IPS-18a (cell line): Measurements from ENCODE around the gene HCFC1.

Source experiments
- H3K27ac ChIP-seq: one replicate; pipeline ENCODE4 v1.5.1; 2013; ENCODE audit warnings: low read length
- H3K27me3 ChIP-seq: one replicate; pipeline ENCODE4 v1.6.1; 2013; ENCODE audit warnings: mild to moderate bottlenecking, low read length; ENCODE audit not compliant: control insufficient read depth, insufficient read depth
- H3K36me3 ChIP-seq: one replicate; pipeline ENCODE4 v1.6.1; 2013; ENCODE audit warnings: low read depth, low read length; ENCODE audit not compliant: control insufficient read depth
- H3K4me1 ChIP-seq: one replicate; pipeline ENCODE4 v1.6.1; 2013; ENCODE audit warnings: low read depth, low read length; ENCODE audit not compliant: control insufficient read depth
- H3K4me3 ChIP-seq: one replicate; pipeline ENCODE4 v1.5.1; 2013; ENCODE audit warnings: low read length
- H3K9ac ChIP-seq: one replicate; pipeline ENCODE4 v1.6.1; 2013; ENCODE audit warnings: mild to moderate bottlenecking, low read length, moderate library complexity
- H3K9me3 ChIP-seq: one replicate; pipeline ENCODE4 v1.6.1; 2013; ENCODE audit warnings: low read depth, low read length; ENCODE audit not compliant: control insufficient read depth

The HCFC1 gene

DNA sequence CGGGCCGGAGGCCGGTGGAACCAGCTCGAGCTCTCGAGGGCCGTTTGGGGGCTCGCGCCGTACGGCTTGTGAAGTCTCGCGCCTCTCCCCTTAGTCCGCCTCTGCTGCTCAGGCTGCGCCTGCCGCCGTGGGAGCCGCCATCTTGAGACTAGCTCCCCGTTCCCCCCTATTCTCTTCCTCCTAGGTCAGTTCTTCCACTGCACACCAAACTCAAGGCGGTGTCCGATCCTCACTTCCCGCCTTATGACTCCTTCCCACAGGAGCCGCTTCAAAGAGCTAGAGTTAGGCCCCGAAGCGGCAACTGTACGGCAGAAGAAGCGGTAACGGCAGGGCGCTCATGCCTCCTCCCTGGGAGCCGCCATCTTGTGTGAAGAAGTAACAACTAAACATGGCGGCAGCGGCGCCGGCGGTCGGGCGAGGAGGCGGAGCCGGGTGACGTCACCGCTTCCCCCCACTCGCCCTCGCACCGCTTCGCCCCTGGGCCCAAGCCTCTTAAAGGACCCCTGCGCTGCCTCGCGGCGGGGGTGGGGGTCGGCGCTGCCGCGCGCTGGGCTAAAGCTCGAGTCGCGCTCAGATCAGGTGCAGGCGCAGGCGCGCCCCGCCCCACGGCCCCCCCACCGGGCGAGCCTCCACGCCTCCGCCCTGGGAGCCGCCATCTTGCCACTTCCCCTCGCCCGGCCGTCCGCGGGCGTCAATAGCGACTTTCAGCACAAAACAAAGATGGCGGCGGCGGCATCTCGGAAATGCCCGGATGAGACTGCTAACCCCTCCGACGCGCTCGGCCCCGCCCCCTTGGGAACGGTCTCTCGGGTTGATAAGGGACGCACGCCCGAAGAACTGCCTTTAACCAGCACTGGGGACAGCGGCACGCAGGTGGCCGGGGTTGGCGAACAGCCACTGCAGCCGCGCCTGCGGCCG lies at the start of gene HCFC1:
HCFC1 (minus strand) TSS at position 369 of the 918 bp plus-strand sequence. CDS start 978 bp downstream, outside the sequence.
- H3K27ac ChIP-seq: peak within 1 kb of the TSS; percentile 99
- H3K9ac ChIP-seq: peak within 1 kb of the TSS; percentile 100
- peak within 1 kb of the TSS; percentile 87 for H3K4me3 ChIP-seq
- H3K4me1 ChIP-seq: peaks cover 7% of the 10 kb centered on the region
- H3K9me3 ChIP-seq: peaks cover 4% of the 10 kb centered on the region
- H3K27me3 ChIP-seq: no peaks in the 10 kb centered on the region
- H3K36me3 ChIP-seq: no peaks in the 10 kb centered on the region

- Histone ChIP-seq H3K9ac (no peak overlapping the region), H3K4me3 (no peak overlapping the region)
These were observed 49.6 kb upstream of the HCFC1 start for GRCh38 chrX:154021131-154021611.

DNA sequence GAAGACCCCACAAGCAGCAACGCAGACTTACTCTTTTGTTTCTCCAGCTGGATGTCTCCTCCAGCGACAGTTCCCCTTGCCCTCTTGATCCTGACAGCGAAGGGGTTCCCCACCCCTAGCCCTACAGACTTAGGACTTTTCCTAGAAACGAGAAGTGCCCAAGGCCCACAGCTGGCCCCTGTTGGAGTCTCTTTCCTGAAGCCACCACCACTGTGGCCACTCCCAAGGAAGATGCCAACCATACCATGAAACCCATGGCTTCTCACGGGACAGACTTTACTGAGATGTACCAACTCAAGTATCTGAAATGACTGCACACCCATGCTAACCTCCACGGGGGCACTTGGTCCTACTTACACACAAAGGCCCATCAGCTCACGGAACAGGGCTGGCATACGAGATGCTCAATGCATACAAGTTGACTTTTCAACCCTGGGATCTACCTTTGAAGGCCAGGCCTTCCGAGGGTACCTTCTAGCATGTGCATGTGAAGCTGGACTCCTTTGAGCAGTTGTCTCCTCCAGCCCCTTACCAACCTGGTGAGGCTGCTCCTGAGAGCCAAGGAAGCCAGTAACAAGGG lies 49.0 kb upstream of the HCFC1 start:
- H3K4me1 ChIP-seq: peaks cover 3% of the 10 kb centered on the region
- H3K27me3 ChIP-seq: no peaks in the 10 kb centered on the region
- H3K27ac ChIP-seq: no peak overlapping the region
- H3K36me3 ChIP-seq: peaks cover 12% of the 10 kb centered on the region
- peaks cover 14% of the 10 kb centered on the region for H3K9me3 ChIP-seq
- H3K4me3 ChIP-seq: peak overlapping the region; percentile 50
- no peak overlapping the region for H3K9ac ChIP-seq

More at GRCh38 chrX:154021131-154021611, 49.6 kb upstream of the HCFC1 start:
- H3K27ac ChIP-seq: no peak overlapping the region
- H3K4me1 ChIP-seq: peaks cover 3% of the 10 kb centered on the region
- H3K9me3 ChIP-seq: peaks cover 15% of the 10 kb centered on the region
- H3K27me3 ChIP-seq: no peaks in the 10 kb centered on the region
- peaks cover 8% of the 10 kb centered on the region for H3K36me3 ChIP-seq

DNA sequence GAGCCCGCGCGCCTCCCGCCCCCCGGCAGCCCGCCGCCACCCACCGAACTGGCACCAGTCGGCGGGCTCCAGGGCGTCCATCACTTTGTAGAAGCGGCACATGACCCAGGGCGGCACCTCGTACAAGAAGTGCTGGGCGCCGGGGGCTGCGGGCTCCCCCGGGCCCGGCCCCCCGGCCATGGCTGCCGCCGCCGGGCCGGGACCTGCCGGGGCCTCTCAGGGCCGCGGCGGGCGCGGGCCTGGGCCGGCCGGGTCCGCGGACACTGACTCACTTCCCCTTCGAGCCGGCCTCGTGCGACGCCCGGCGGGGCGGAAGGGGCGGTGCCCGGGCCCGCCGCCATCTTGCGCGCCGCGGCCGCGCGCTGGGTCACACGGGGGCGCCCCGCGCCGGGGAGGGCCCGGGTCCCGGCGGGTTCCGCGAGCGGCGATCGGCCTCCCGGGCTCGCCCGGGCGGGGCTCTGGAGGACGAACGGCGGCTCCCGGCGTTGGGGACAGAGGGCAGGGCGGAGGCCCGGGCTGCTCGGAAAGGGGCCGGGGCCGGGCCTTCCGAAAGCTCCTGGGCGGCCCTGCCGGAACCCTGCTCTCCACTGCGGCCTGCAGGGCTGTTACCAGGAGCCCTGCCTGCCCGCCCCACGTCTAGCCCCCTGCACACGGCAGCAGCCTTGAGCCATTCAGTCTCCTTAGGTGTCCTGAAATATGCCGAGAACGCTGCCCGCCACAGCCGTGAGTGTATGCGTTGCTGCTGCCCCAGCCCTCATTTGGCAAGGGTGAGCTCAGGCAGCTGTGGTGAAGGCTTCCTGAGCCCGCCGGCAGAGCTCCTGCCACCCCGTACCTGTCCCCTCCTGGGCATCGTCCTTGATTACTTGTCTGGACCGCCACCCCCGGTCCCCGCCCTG lies 48.3 kb upstream of the HCFC1 start, which contains the start of gene IRAK1:
IRAK1 (minus strand) TSS at position 270 of the 896 bp plus-strand sequence; CDS start at position 180, 90 bp downstream.
- peaks cover 3% of the 10 kb centered on the region for H3K4me1 ChIP-seq
- H3K4me3 ChIP-seq: peak within 1 kb of the TSS; percentile 50
- no peaks in the 10 kb centered on the region for H3K27me3 ChIP-seq
- peaks cover 8% of the 10 kb centered on the region for H3K9me3 ChIP-seq
- peak within 1 kb of the TSS; percentile 32 for H3K9ac ChIP-seq
- H3K27ac ChIP-seq: no peak within 1 kb of the TSS
- H3K36me3 ChIP-seq: peaks cover 12% of the 10 kb centered on the region

DNA sequence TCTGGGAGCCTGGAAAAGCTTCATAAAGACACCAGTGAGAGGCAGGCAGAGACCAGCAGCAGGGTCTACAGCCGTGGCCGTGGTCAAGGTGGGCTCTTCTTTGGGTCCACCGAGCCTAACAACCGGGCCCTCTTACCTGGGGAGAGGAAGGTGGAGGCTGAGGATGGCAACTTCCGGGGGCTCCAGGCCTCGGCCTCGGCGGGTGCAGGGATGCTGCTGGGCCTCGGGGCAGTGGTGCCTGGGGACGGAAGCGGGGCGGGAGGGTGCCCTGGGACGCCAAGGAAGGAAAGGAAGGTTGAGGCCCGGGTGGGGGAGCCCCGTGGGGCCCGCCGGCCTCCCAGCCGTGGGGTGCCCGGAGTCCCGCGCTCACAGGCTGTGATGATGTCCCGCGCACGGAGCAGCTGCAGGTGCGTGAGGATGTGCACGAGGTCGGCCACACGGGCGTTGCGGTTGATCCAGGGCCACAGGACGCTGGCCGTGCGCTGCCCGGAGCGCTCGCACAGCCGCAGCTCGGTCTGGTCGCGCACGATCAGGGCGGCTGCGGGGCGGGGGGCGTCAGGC lies 47.5 kb upstream of the HCFC1 start:
- Histone ChIP-seq H3K27me3 (no peaks in the 10 kb centered on the region), H3K27ac (no peak overlapping the region), H3K4me1 (peaks cover 3% of the 10 kb centered on the region), H3K9ac (no peak overlapping the region), H3K4me3 (peak overlapping the region; percentile 39), H3K36me3 (peaks cover 12% of the 10 kb centered on the region), H3K9me3 (peaks cover 7% of the 10 kb centered on the region)

DNA sequence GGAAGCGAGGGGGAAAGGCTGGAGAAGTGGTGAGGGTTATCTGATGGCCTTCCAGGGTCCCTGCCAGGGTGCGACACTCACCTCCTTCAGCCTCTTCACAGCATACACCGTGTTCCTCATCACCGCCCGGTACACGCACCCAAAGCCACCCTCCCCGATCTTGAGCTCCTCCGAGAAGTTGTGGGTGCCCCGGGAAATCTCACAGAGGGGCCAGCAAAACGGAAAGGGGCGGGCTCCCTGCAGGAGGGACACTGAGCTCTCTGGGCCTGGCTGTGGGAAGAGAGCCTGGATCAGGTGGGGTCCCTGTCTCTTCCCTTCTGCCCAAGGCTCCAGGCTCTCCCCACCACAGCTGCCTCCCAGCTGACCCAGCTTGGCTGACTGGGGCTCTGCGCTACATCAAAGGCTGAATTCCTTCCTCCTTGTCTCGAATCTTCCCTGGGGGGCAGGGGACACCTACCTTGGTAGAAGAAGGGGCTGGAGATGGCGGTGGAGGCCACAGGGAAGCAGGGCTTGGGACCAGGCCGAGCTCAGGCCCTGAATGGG lies 47.0 kb upstream of the HCFC1 start:
- Histone ChIP-seq H3K4me1 (peaks cover 3% of the 10 kb centered on the region), H3K9ac (no peak overlapping the region), H3K4me3 (peak overlapping the region; percentile 39), H3K9me3 (peaks cover 5% of the 10 kb centered on the region), H3K36me3 (peaks cover 12% of the 10 kb centered on the region), H3K27ac (no peak overlapping the region), H3K27me3 (no peaks in the 10 kb centered on the region)

DNA sequence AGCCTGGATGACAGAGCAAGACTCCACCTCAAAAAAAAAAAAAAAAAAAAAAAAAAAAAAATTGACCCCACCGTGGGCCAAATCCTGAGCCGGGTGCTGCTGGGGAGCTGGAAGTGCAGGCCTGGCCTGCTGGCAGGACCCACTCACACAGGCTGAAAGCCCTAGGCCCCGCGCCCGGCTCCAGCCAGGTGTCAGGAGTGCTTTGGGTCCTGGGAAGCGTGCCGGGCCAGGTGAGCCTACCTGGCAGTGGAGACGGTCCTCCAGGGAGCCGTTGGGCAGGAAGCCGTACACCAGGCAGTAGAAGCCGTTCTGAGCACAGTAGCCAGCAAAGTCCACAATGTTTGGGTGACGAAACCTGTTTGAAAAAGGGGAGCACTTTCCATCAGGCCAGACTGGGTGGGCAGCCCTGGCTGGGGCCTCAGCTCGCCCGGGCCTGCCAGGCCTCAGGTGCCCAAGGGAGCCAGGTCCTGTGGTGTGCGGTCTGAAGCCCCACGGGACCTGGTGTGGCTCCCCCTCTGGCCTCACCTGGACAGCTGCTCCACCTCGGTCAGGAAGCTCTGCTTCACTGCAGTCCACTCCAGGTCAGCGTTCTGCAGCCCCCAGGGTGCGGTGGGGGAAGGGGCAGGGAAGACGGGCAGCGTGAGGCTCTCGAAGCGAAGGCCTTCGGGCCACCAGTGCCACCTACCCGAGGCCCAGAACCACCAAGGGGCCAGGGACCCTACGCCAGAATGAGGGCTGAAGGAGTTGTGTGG lies 46.3 kb upstream of the HCFC1 start:
- no peak overlapping the region for H3K4me3 ChIP-seq
- H3K27me3 ChIP-seq: no peaks in the 10 kb centered on the region
- no peak overlapping the region for H3K9ac ChIP-seq

DNA sequence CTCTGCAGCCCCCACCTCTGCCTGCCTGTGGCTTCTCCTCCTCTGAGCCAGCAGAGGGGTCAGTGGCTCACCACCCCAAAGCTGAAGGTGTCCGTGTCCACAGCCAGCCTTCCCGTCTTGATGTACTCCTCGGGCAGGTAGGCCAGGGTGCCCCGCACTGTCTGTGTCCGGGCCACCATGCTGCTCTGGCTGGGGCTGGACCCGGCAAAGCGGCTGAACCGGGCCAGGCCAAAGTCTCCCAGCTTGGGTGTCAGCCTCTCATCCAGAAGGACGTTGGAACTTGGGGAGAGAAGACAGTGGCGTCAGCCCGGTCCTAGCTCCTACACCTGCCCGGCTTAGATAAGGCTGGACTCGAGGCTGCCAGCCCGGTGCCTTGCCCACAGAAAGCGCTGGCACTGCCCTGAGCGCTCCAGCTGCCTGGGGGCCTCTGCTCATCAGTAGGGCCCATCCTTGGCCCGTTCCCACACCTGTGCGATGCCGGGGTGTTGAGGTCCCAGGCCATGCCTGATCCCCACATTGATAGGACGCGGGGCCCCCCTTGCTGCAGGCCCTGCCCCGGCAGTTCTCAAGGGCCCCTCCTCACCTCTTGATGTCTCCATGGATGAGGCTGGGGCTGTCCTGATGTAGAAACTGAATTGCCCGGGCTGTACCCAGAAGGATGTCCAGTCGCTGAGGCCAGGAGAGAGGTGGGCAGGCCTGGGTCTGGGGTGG lies 44.9 kb upstream of the HCFC1 start:
- Histone ChIP-seq H3K9ac (no peak overlapping the region), H3K4me1 (peaks cover 3% of the 10 kb centered on the region), H3K9me3 (peaks cover 5% of the 10 kb centered on the region), H3K27me3 (no peaks in the 10 kb centered on the region), H3K36me3 (peaks cover 16% of the 10 kb centered on the region), H3K27ac (no peak overlapping the region), H3K4me3 (no peak overlapping the region)

More for the DNA sequence above, 46.3 kb upstream of the HCFC1 start:
- Histone ChIP-seq H3K9me3 (peaks cover 5% of the 10 kb centered on the region), H3K27ac (no peak overlapping the region), H3K4me1 (peaks cover 3% of the 10 kb centered on the region), H3K36me3 (peaks cover 12% of the 10 kb centered on the region)

DNA sequence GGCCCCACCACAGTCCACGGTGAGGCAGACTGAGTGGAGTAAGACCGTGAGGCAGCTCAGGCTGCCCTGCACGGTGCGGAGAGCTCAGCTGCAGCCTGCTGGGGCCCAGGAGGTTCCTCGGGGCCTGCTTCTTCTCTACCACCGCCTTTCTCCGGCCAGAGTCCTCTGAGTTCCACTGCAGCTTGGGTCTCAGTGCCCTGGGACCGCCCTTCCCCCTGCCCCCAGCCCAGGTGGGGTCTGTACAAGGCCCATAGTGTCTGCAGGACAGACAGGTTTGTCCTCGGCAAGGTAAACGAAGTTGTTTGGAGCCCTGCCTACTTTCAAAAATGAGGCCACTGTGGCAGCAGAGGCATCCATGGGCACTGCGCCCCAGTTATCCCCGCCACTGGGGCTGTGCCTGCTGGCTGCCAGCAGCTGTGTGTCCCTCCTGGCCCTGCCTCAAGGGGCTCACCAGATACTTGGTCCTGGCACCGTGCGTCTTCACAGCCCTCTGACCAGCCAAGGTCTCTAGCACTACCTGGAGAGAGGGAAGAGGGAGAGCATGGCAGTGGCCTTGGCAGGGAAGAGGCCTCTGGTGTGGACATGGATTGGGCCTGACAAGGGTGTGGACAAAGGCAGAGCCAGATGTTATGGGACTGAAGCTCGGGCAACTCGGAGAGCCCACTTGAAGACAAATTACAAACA lies 44.1 kb upstream of the HCFC1 start:
- no peak overlapping the region for H3K9ac ChIP-seq
- no peaks in the 10 kb centered on the region for H3K27me3 ChIP-seq

More for the DNA sequence above, 44.1 kb upstream of the HCFC1 start:
- Histone ChIP-seq H3K4me3 (no peak overlapping the region), H3K9me3 (no peaks in the 10 kb centered on the region), H3K36me3 (peaks cover 16% of the 10 kb centered on the region), H3K4me1 (peaks cover 3% of the 10 kb centered on the region), H3K27ac (no peak overlapping the region)
